Chondrocyte (in vitro differentiated cells): Measurements from ENCODE around the gene TADA2B. TPM values are rescaled to one million over a fixed set of nuclear protein-coding genes. Genes with fewer than 3 reads are reported as not detected.

Experiments used
- DNase-seq: peaks from one replicate; pipeline ENCODE4 v3.0.0; 2021; ENCODE audit warnings: mixed read lengths, low spot score
- H3K27ac Mint-ChIP-seq: one replicate; pipeline ENCODE4 v1.8.0; 2021; ENCODE audit warnings: mild to moderate bottlenecking, moderate library complexity, mixed read lengths; ENCODE audit not compliant: unreplicated experiment
- H3K27me3 Mint-ChIP-seq: 2 replicates; pipeline ENCODE4 v1.8.0; 2021; ENCODE audit warnings: low read depth, mixed read lengths
- H3K36me3 Mint-ChIP-seq: 2 replicates; pipeline ENCODE4 v1.8.0; 2021; ENCODE audit warnings: low read depth, mixed read lengths
- H3K4me1 Mint-ChIP-seq: 2 replicates; pipeline ENCODE4 v1.8.0; 2021; ENCODE audit warnings: low read depth, mild to moderate bottlenecking, mixed read lengths
- H3K4me3 Mint-ChIP-seq: one replicate; pipeline ENCODE4 v1.8.0; 2021; ENCODE audit warnings: mild to moderate bottlenecking, moderate library complexity, mixed read lengths; ENCODE audit not compliant: unreplicated experiment
- H3K9me3 Mint-ChIP-seq: 2 replicates; pipeline ENCODE4 v1.8.0; 2021; ENCODE audit warnings: low read depth, mixed read lengths
- total RNA-seq: library from RNA; stranded (reverse); gene quantifications from 3 replicates; pipeline ENCODE4 v1.2.1, GENCODE V29; 2021
- TF ChIP-seq, protein P1 (sequence below): fragments of 200-600 bp; sonication (generic); IDR thresholded peaks from 2 replicates; pipeline ENCODE4 v1.5.0; 2021; ENCODE audit warnings: antibody characterized with exemption, mild to moderate bottlenecking, moderate library complexity

The TADA2B gene
- total RNA-seq, 1 donor from 2014 or later = 18.5 TPM

DNA sequence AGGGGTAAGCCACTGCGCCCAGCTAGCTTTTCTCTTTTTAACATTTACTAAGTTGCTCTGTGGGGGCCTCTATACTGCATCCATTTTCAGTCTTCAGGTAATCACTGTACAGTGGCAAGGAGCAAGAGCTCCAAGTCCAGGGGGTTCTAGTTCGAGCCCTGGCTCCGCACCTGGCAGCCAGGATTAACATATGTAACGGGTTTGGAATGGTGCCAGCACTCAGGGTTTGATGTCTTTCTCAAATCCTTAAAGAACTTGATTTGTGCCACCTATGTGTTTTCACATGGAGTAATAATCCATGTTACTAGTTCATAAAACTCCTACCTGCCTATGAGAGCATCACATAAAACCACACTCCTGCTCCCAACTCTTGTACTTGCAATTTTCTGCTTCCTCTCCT, 20.2 kb downstream of the TADA2B start:
- DNase-seq = no peak
- Mint-ChIP-seq H3K4me1 (peaks cover 23% of the 10 kb centered on the region), H3K9me3 (no peaks in the 10 kb centered on the region), H3K36me3 (peaks cover 10% of the 10 kb centered on the region), H3K4me3 (no peak overlapping the region), H3K27ac (no peak overlapping the region), H3K27me3 (no peaks in the 10 kb centered on the region)
- TF ChIP-seq, protein P1, sequence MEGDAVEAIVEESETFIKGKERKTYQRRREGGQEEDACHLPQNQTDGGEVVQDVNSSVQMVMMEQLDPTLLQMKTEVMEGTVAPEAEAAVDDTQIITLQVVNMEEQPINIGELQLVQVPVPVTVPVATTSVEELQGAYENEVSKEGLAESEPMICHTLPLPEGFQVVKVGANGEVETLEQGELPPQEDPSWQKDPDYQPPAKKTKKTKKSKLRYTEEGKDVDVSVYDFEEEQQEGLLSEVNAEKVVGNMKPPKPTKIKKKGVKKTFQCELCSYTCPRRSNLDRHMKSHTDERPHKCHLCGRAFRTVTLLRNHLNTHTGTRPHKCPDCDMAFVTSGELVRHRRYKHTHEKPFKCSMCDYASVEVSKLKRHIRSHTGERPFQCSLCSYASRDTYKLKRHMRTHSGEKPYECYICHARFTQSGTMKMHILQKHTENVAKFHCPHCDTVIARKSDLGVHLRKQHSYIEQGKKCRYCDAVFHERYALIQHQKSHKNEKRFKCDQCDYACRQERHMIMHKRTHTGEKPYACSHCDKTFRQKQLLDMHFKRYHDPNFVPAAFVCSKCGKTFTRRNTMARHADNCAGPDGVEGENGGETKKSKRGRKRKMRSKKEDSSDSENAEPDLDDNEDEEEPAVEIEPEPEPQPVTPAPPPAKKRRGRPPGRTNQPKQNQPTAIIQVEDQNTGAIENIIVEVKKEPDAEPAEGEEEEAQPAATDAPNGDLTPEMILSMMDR = no peak

DNA sequence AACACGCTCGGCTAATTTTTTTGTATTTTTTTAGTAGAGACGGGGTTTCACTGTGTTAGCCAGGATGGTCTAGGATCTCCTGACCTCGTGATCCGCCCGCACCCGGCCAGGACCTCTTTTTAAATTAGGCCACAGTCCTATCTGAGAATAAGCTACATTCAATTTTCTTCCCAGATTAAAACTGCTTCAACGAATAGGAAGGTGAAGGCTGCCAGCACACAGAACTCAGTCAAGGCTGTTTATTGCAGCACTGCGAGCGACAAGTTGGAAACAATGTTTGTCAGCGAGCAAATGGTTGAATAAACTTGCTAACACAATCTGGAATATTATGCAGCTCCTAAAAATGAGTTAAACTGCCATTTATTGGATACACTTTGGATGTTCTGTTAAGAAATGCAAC, 22.8 kb downstream of the TADA2B start:
- no peak overlapping the region for H3K27ac Mint-ChIP-seq
- peaks cover 37% of the 10 kb centered on the region for H3K4me1 Mint-ChIP-seq
- no peak for DNase-seq
- peaks cover 2% of the 10 kb centered on the region for H3K27me3 Mint-ChIP-seq
- H3K4me3 Mint-ChIP-seq = peak overlapping the region; percentile 91
- no peaks in the 10 kb centered on the region for H3K9me3 Mint-ChIP-seq
- peaks cover 9% of the 10 kb centered on the region for H3K36me3 Mint-ChIP-seq
- TF ChIP-seq, protein P1 = no peak

DNA sequence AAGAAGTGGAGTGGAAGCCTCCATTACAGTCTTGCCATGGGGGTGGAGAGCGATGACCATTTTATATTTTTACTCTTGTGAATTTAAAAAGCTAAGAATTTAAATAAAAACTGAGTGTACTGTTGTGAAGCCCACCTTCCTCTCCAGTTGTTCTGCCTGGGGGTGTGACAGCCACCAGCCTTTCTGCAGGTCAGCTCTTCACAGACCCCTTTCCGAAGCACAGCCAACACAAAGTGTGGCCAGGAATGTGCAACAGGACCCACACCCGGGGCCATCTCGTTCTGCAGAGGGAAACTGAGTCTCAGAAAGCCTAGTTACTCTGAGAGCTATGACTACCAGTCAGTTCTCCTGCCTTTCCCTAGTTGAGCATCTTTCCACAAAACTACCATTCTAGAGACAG, 23.3 kb downstream of the TADA2B start:
- no peak for DNase-seq
- Mint-ChIP-seq H3K27ac (no peak overlapping the region), H3K4me1 (peaks cover 37% of the 10 kb centered on the region), H3K36me3 (peaks cover 4% of the 10 kb centered on the region), H3K4me3 (peak overlapping the region; percentile 91), H3K9me3 (no peaks in the 10 kb centered on the region), H3K27me3 (peaks cover 2% of the 10 kb centered on the region)
- TF ChIP-seq, protein P1 = no peak

DNA sequence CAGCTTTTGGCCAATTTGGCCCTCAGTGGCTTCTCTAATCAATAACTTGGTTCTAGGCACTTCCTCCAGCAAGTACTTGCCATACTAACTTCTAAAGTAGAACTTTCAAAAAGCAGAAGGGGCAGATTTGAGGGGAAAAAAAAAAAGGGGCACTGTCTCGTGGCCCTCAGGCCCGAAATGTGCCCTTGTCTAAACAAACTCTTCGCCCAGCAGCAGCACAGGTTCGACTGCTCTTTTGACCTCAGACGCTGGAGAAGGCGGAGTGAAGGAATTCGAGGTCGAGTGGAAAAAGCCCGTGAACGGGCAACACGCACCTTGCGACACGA, 23.9 kb downstream of the TADA2B start:
- Mint-ChIP-seq H3K9me3 (no peaks in the 10 kb centered on the region), H3K4me1 (peaks cover 37% of the 10 kb centered on the region), H3K36me3 (peaks cover 4% of the 10 kb centered on the region), H3K27me3 (peaks cover 2% of the 10 kb centered on the region), H3K4me3 (peak overlapping the region; percentile 91), H3K27ac (peak overlapping the region; percentile 85)
- DNase-seq = no peak
- TF ChIP-seq, protein P1 = no peak

DNA sequence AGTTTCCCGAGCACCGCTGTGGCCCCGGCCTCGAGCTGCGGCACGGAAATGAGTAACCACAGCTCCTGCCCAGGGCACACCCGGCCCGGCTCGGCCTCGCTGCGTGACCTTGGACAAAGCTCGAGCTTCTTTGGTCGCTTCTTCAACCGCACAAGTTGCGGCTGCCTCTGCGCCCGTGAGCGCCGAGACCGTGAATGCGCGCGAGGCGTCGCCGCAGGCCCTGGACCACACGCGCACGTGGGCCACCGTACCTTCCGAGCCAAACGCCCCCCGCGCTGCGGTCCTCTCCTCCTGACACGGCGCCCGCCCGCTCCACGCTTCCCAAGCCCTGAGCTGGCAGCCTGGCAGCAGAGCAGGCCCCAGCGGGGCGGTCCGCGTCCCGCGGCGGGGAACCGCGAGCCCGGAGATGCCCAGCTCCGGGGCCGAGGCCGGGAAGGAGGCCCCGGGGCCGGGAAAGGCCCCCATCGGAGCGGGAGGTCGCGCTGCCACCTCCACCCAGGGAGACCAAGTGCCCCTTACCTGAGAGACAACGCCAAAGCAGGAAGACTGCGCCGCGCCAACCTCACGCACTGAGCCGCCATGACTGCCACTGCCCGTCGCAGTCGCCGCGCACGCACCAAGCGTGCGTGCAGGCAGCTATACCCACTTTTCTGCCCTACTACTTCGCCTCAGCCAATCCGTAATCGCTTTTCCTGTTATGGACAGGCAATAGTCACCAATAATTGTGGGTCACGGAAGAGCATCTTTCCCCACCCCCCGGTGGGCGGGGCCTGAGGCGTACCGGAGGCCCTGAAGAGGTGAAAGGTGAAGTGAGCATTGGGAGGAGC, 24.5 kb downstream of the TADA2B start, which contains the start of gene GRPEL1:
Gene GRPEL1 (minus strand): TSS at position 613 of the 827 bp plus-strand sequence. CDS start 32 bp downstream, at position 581.
- peak within 1 kb of the TSS; percentile 91 for H3K27ac Mint-ChIP-seq
- peak; percentile 99 for DNase-seq
- H3K9me3 Mint-ChIP-seq = no peaks in the 10 kb centered on the region

More for the DNA sequence above, 24.5 kb downstream of the TADA2B start, which contains the start of gene GRPEL1:
- H3K27me3 Mint-ChIP-seq = peaks cover 2% of the 10 kb centered on the region
- H3K4me1 Mint-ChIP-seq = peaks cover 37% of the 10 kb centered on the region
- peaks cover 3% of the 10 kb centered on the region for H3K36me3 Mint-ChIP-seq
- TF ChIP-seq, protein P1 = no peak
- H3K4me3 Mint-ChIP-seq = peak within 1 kb of the TSS; percentile 91
